Stimulated activated CD4-positive, alpha-beta T cell treated with anti-CD3 and anti-CD28 coated beads, Interleukin-12 subunit alpha, Interleukin-12 subunit beta, amount 100 ng/mL, for 24 hours (primary cell): ENCODE results near the gene VDAC1.
"Not testable (repeated sequence)": the region's sequence is repeated elsewhere in the genome, so short reads cannot be mapped to it uniquely, and the experiment has no call there.

ENCODE experiments used
- DNase-seq, 2 experiments: peaks; one replicate each; pipeline ENCODE4 v3.0.0-alpha.2; 2020; ENCODE audit warnings: low read depth in 2 of 2

The VDAC1 gene

DNA sequence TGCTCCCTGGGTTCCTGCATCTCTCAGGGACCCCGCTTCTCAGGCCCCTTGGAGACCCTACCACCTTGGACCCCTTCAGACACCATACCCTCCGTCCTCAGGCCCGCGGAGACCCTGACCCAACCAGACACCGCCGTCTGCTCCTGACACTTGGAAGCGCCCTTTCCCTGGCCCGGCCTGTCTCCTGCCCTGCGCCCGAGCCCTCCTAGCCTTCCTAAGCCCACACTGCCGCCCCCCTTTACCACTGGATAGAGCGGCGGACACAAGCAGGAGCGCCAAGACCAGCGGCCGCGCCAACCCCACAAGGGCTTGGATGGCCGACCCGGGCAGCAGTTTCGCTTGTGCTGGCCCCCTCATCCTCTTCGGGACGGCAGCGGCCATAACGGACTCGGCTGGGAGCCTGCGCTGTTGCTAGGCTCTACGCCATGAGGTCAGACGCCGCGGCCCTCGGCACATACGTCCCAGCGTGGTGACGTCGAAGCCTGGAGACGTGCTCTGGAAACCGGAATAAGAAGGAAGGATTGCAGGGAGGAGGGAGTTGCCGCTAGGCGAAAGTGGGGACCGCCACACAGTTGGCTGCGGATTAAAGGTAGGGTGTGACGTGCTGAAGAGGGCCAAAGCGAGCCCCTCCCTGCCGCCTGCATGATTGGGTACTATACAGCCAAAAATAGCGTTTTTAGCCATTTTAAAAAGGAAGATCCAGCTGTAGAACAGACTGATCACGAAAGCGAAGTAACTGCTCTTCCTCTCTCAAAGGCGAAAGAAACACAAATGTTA lies 36.4 kb downstream of the VDAC1 start, which contains the start of gene C5orf15:
Gene C5orf15 (minus strand): TSS at position 422 of the 777 bp plus-strand sequence. CDS start 41 bp downstream, at position 381.
- peak; percentile 85 to 92 for DNase-seq

DNA sequence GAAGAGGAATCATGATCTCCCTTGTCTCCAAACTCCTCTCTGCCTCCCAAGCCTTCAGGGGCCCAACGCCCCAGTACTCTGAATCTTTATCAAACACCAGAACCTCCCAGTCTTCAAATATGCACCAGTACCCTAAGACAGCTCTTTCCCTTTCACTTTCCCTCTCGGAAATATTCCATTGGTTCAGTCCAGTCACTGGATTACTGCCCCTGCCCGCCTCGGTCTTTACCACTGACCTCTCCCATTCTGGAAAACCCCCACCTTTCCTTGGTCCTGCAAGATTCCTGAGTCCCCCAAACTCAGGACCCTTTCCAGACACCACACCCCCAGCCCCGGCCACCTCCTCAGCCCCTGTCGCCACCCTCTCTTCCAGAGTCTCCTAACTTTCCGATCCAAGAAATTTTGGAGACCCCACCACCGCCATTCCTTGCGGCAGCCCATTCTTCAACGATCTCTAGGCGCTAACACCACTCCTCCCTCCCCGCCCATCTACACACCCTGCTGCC lies 37.0 kb downstream of the VDAC1 start:
- DNase-seq, result no peak

DNA sequence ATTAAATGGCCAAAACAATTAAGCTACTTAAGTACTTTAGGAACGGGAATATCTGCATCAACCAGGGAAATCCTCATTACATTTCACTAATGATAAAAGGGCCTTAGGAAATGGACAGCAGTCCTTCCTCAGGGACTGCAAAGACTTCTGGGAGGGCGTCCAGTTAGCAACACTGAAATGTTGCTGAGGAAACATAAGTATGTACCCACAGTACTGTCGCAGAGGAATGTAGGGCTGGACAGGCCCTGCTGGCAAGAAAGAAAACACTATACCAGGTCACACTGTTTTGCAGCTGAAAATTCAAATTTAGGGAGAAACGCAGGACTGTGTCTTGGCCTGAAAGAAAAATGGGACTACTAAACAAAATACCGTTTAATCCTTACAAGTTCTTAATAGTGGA lies 37.7 kb downstream of the VDAC1 start:
- no peak for DNase-seq

DNA sequence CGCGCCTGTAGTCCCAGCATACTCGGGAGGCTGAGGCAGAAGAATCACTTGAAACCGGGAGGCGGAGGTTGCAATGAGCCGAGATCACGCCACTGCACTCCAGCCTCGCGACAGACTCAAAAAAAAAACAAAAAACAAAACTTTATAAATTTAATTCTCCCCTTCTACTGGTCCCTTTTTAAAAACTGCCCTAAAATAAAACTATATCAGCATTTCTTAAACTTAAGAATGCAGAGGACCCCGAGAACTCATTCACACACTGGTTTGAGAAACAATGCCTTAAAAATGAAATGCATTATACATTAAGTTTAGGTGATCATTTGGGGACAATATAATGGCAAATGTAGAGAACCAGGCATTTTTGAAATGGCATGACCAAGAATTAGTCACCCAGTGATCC lies 38.7 kb downstream of the VDAC1 start:
- DNase-seq, result no peak

DNA sequence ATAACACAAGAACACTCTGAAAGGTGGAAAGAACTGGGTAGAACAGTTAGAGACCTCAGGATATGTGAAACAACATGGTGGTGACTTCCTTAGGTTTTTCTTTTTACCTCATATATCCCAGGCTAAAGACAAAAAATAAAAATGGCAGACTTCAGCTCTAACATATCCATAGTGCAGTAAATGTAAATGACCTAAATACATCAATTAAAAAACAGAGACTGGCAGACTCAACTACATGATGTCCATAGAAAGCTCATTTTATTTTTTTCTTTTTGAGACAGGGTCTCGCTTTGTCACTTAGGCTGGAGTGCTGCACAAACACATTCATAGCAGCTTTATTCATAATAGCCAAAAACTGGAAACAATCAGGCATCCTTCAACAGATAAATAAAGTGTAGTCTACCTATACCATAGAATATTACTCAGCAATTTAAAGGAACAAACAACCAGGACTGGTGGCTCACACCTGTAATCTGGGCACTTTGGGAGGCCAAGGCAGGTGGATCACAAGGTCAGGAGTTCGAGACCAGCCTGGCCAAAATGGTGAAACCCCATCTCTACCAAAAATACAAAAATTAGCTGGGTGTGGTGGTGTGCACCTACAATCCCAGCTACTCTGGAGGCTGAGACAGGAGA lies 41.2 kb downstream of the VDAC1 start:
- no peak for DNase-seq

DNA sequence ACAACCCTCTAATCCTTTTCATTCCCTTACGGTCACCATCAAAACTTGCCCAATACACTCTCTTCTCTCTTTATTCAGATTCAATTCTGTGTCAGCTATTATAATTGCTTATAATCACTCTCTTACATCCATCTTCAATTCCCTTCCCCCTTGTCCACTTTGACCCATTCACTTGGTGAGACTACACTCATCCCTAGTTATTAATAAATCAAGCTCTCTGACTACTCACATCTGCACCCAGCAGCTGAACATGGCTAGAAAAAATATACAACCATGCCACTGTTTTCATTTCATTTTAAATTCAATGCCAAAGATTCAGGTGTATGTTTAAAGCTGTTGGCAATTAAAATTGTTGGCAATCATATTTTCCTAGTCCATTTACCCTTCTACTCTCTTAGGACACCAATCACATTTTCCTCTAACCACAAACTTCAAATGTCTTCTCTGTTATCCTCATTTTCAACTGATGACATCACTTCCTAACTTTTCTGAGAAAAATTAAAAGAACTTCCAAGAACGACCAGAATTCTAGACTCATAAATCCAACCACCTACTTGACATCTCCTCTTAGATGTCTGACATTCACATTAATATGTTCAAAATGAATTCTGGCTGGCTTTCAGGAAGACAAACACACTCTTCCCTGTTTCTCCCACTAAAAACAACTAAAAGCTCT lies 41.8 kb downstream of the VDAC1 start:
- DNase-seq, result no peak

DNA sequence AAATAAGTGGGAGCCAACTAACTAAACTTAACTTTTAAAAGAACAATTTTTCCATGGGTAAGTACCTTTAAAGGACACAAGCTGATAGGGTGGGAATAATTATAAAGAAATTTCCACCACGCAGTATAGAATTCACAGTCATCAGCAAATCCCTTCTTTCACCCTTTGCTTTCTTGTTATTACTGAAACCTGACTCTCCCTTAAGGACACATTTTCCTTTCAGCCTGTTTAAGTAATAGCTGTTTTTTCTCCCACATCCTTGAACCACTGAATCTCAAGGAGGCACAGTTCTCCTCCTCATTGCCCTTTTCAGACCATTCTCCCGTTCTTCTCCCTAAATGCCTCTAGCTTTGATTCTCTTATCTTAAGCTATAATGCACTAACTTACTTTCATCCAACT lies 42.6 kb downstream of the VDAC1 start:
- no peak for DNase-seq

DNA sequence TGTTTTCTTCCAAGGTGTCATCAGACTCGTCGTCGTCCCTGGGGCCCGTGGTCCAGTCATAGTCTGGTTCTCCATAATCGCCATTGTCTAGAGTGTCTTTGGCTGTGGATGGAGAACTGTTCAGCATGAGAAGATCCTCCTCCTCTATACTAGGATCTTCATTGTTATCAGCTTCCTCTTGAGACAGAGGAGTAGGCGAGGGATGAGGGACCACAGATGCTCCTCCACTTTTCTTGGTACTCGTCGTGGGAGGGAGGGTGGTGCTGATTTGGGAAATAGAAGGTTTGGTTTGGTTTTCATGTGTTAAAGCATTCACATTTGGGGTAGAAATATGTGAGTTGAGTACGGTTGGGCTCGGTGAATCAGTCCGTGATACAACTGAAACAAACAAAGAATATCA lies 45.1 kb downstream of the VDAC1 start:
- no peak for DNase-seq

DNA sequence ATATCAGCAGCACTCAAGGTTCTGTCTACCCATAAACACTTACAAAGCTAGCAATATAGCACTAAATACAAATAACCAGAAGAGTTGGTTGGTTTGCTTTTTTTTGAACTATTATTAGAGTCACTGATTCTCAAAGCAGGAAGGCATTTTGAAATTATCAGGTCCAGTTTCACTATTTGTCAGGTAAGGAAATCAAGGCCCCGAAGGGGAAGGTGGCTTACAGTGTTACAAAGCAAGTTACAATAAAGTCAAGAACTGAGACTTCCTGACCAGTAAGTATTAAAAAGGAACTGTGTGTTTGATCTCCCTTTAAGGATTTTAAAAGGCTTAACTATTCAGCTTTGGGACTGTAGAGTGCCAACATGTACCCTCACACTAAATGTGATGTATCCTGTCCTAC lies 47.2 kb downstream of the VDAC1 start:
- DNase-seq, result no peak

DNA sequence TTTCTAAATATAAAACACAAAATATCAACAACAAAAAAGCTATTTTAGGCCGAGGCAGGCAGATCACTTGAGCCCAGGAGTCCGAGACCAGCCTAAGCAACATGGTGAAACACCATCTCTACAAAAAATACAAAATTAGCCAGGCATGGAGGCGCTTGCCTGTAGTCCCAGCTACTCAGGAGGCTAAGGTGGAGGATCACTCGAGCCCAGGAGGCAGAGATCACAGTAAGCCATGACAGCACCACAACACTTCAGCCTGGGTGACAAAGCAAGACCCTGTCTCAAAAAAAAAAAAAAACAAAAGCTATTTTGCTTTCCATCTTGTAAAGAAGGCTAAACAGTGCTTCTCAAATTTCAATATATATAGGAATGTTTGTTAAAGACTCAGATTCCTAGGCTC lies 47.7 kb downstream of the VDAC1 start:
- DNase-seq, result no peak

DNA sequence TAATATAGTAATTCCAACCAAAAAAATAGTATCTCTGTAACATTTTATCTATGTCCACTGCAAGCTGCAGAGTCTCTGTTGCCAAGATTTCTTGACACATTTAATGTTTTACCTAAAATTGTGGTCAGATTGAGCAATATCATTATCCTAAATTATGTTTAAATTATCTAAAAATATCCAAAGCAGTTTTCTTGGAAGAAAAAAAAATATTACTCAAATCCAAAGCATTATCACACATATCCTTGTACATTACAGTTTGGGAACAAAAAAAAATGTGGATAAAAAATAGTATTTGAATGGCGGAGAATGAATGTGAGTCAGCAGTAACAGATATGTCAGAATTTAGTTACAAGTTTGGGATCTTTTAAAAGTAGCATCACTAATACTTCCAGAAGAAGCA lies 48.6 kb downstream of the VDAC1 start:
- DNase-seq, result not testable (repeated sequence)

DNA sequence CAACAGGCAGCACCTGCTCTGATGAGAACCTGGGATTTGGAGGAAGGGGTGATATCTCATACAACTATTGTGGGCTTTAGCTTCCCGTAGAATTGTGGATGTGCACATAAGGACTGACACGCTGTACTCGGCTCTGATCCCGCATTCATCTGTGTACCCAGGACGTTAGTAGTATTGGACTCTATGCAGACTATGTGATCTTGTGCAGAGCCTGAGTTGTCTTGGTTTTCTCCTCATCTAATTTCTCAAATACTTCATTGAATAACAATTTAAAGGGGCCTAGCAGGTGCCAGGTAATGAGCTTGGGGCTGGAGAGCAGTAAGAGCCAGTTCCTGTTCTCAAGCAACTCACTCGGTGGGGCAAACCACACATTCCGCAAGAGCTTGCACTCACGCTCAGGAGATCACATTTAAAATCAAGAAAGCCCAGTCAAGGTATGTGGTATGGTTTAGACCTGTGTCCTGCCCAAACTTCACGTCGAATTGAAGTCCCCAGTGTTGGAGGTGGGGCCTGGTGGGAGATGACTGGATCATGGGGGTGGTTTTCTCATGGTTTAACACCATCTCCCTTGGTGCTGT lies 51.1 kb downstream of the VDAC1 start:
- DNase-seq, result no peak

DNA sequence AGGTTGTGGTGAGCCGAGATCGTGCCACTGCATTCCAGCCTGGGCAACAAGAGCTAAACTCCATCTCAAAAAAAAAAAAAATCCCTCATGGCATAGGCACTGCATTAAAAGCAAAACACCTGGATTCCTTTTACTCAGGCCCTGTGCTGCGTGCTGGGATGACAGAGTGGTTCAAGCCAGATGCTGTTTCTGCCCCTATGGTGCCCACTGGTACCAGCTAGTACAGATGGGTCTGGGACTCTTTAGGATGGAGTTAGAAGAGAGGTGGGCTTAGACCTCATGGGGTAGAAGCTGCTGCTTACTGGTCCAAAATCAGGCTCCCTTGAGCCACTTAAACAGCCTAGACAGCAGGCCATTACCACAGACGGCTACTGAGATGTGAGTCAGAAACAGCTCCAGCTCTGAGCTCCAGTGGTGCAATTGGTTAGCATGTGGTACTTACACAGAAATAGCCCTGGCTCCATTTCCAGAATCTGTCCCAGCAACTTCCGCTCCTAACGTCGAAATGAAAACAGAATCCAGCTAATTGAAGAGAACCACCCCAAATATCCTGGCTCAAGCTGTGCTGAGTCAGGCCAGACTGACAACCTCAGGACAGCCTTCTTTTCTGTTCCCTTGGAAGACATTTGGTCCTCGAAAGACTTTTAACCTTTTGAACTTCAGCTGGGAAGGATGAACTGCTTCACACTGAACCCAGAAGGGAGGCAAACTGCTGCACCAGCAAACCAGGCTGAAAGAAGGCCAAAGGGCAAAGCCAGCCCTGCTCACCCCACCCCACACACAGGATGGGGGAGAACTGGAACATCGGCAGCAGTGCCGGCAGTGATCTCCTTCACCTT lies 51.8 kb downstream of the VDAC1 start:
- DNase-seq, result no peak

DNA sequence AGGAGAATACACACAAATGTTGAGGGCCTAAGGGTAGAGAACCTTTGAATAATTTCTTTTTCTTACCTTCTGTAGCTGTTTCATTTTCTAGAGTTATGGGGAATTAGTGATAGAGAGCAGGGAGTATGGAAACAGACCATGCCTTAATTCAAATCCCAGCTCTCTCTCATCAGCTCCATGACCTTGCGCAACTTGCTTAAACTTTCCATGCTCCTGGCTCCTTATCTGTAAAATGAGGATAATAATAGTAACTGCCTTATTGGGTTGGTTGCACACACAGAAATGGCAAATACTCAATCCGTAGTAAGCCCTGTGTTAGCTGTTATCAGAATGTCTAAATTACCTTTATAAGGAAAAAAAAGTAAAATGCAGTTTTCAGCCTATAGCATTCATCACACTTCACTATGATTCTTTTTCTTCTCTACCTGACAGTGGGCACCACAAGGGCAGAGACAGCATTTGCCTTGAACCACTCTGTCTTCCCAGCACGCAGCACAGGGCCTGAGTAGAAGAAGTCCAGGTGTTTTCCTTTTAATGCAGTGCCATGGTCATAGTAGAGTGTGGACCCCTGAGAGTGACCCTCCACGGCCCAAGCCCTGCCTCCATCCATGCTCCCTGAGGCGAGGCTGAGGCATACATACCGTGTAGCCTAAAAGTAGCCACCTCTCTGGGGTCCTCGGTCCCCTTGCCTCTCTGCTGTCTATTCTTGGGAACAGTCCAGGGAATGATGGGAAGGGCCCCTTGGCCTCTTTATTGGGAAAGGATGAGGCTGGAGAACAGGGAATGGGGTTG lies 53.8 kb downstream of the VDAC1 start:
- DNase-seq, result no peak

DNA sequence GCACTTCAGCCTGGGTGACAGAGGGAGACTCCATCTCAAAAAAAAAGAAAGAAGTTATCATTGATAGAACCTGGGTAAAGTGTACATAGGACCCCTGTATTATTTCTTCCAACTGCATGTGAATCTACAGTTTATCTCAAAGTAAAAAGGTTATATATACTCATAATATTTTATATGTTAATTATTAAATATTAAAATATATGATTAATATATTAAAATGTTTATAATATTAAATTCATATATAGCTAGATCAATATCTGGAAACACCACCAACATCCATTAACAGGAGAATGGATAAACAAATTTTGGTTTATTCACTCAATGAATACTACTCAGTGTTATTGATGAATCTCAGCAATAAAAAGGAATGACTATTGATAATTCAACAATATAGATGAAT lies 56.1 kb downstream of the VDAC1 start:
- DNase-seq, result no peak

DNA sequence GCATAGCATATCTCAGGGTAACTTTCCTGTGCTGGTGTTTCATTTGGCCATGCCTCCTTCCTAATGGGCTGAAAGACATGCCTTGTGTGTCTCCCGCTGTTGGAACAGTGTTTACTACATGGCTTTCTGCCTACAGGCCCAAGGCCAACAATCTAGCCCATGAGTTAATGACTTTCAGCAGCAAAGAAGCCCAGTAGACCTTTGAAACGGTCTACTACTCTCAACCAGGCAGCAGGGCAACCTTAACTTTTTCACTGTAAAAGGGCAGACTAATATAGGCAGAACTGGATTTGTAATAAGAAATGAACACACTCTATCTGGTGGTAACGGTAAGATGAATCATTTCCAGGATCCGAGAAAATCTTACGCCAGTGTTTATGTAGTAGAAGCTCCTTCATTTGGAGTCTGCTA lies 57.3 kb downstream of the VDAC1 start:
- DNase-seq, result no peak

DNA sequence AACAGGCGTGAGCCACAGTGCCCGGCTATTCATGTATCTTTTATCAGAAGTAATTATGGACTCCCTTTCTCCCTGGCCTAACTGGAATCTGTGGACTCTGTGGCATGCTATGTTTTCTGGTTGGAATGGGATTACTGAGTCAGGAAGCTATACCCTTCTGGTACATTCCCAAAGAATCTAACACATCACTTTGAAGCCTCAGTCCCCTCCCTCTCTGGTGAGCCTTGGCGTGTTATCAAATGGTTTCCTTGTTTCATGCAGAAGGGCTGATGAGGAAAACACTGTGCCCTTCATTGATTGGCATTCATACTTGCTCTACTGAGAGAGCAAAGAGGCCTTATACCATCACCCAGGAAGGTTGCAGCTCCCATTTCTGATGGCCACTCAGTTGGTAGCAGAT lies 59.2 kb downstream of the VDAC1 start:
- DNase-seq, result no peak

DNA sequence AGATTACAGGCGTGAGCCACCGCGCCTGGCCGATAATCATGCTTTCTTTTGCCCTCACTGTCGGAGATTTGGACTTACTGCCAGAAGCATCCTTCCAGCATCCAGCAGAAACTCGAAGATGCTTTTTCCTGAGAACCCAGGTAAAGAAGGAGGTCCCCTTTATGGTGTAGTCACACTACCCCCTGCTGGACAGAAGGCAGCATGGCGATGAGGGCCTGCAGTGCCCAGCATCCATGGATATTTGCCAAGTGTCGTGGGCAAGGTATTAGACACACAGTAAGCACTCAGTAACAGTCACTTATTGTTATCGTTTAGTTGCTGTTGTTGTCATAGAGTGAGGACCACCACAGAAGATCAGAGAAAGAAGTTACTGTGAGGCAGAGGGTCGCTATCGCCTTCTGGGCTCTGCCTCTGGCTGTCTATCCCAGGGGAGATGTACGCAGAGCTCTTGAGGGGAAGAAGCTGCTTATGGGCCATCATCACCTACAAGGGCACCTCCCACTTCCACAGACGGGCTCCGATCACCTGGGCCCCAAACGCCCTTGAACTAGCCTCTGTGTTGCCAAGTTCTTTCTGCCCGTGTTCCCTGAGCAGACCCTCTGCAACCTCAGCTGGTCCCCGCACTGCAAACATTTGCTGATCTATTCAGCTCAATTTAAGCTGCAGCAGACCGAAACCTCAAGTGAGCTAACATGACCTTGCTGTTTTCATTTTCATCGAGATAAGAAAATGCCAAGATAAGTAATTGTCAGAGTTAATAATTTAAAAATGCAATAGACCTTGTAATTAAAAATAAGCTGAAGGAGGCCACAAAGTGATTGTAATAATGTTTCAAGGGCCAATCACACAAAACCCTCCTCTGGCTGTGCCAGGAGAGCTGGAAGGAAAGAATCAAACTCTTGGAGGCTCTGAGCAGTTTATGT lies 60.3 kb downstream of the VDAC1 start:
- DNase-seq, result peak in 1 of 2 experiments; percentile 47

DNA sequence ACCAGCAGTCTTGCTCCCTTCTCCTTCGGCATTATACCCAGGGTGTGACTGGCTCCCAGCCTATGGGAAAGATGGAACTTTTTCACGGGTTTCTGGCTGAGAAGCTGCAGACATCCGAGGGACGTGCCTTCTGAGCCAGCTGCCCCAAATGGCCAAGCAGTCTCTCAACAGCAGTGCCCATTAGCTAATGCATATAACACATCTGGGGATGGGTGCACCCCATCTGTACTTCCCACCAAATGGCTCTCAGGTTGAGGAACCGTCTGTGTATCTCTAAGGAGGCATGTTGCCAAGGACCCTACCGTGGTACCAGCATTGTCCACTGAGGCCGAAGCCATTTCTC lies 61.3 kb downstream of the VDAC1 start:
- no peak for DNase-seq
